DOHH2 (cell line): Measurements from ENCODE around the gene CASZ1.

Experiments used
- H3F3A ChIP-seq: fragments of 200-600 bp; sonication (generic), shearing (Covaris generic); 2 replicates; pipeline ENCODE4 v1.6.0; 2016; ENCODE audit warnings: antibody characterized with exemption, mild to moderate bottlenecking; ENCODE audit not compliant: control insufficient read depth, insufficient read depth
- H3K27ac ChIP-seq: fragments of 200-600 bp; sonication (generic); 2 replicates; pipeline ENCODE4 v1.5.1; 2014; ENCODE audit warnings: low read depth, mild to moderate bottlenecking, low read length, moderate library complexity
- H3K27me3 ChIP-seq: fragments of 200-600 bp; sonication (generic); 2 replicates; pipeline ENCODE4 v1.6.1; 2014; ENCODE audit warnings: mild to moderate bottlenecking, low read length, mixed read lengths; ENCODE audit not compliant: control insufficient read depth
- H3K36me3 ChIP-seq: fragments of 200-600 bp; sonication (generic); 2 replicates; pipeline ENCODE4 v1.6.1; 2014; ENCODE audit warnings: mild to moderate bottlenecking, low read length, moderate library complexity, mixed read lengths; ENCODE audit not compliant: control insufficient read depth
- H3K4me1 ChIP-seq: fragments of 200-600 bp; sonication (generic); 2 replicates; pipeline ENCODE4 v1.6.1; 2014; ENCODE audit warnings: mild to moderate bottlenecking, low read length, mixed read lengths; ENCODE audit not compliant: control insufficient read depth
- H3K4me2 ChIP-seq: fragments of 200-600 bp; sonication (generic); 2 replicates; pipeline ENCODE4 v1.6.0; 2014; ENCODE audit warnings: mild to moderate bottlenecking, low read length, moderate library complexity
- H3K4me3 ChIP-seq: fragments of 200-600 bp; sonication (generic); 2 replicates; pipeline ENCODE4 v1.5.1; 2014; ENCODE audit warnings: mild to moderate bottlenecking, low read length, mixed read lengths
- H3K79me2 ChIP-seq: fragments of 200-600 bp; sonication (generic); 2 replicates; pipeline ENCODE4 v1.6.1; 2014; ENCODE audit warnings: mild to moderate bottlenecking, low read length, mixed read lengths; ENCODE audit not compliant: control insufficient read depth
- H3K9me2 ChIP-seq: fragments of 200-600 bp; sonication (generic); replicated peaks from 2 replicates; pipeline ENCODE4 v1.6.1; 2014; ENCODE audit warnings: mild to moderate bottlenecking, low read length, mixed read lengths; ENCODE audit not compliant: control insufficient read depth
- H3K9me3 ChIP-seq: fragments of 200-600 bp; sonication (generic); 2 replicates; pipeline ENCODE4 v1.6.1; 2014; ENCODE audit warnings: antibody characterized with exemption, low read length, mixed read lengths; ENCODE audit not compliant: control insufficient read depth, insufficient read depth
- H4K20me1 ChIP-seq: fragments of 200-600 bp; sonication (generic); 2 replicates; pipeline ENCODE4 v1.6.0; 2014; ENCODE audit warnings: low read depth, mild to moderate bottlenecking, antibody characterized with exemption, low read length, moderate library complexity; ENCODE audit not compliant: control insufficient read depth, insufficient read depth
- CTCF ChIP-seq: fragments of 200-600 bp; sonication (generic); IDR thresholded peaks from one replicate; pipeline ENCODE4 v1.5.1; 2014; ENCODE audit warnings: antibody characterized with exemption, mild to moderate bottlenecking, low read depth, low read length; ENCODE audit not compliant: poor library complexity, severe bottlenecking
- EZH2phosphoT487 ChIP-seq: fragments of 200-600 bp; sonication (generic); IDR thresholded peaks from 2 replicates; pipeline ENCODE4 v1.6.1; 2017; ENCODE audit warnings: borderline replicate concordance, mild to moderate bottlenecking, antibody characterized with exemption, low read length, moderate library complexity, mixed read lengths

Gene CASZ1

GRCh38 chr1:10761503-10762152 lies 34.8 kb downstream of the CASZ1 start:
- Histone ChIP-seq H3K9me3 (no peaks in the 10 kb centered on the region), H3K79me2 (no peaks in the 10 kb centered on the region), H3K27ac (no peak overlapping the region), H3K4me2 (no peak overlapping the region), H3K4me3 (no peak overlapping the region), H3K4me1 (peaks cover 15% of the 10 kb centered on the region), H4K20me1 (no peaks in the 10 kb centered on the region), H3K36me3 (no peaks in the 10 kb centered on the region), H3K27me3 (no peaks in the 10 kb centered on the region), H3K9me2 (no peaks in the 10 kb centered on the region), H3F3A (no peaks in the 10 kb centered on the region)
- TF ChIP-seq CTCF (no peak), EZH2phosphoT487 (no peak)

- Histone ChIP-seq H4K20me1 (no peaks in the 10 kb centered on the region), H3K9me2 (no peaks in the 10 kb centered on the region), H3K36me3 (no peaks in the 10 kb centered on the region), H3K4me1 (peaks cover 15% of the 10 kb centered on the region), H3K9me3 (no peaks in the 10 kb centered on the region), H3F3A (no peaks in the 10 kb centered on the region), H3K4me2 (no peak overlapping the region), H3K4me3 (no peak overlapping the region), H3K27ac (no peak overlapping the region), H3K79me2 (no peaks in the 10 kb centered on the region), H3K27me3 (no peaks in the 10 kb centered on the region)
- TF ChIP-seq EZH2phosphoT487 (no peak), CTCF (no peak)
These were observed 35.6 kb downstream of the CASZ1 start for GRCh38 chr1:10760566-10761502.

GRCh38 chr1:10759413-10760200 lies 36.8 kb downstream of the CASZ1 start:
- TF ChIP-seq EZH2phosphoT487 (no peak), CTCF (no peak)

More at GRCh38 chr1:10759413-10760200, 36.8 kb downstream of the CASZ1 start:
- H3K27me3 ChIP-seq: no peaks in the 10 kb centered on the region
- no peaks in the 10 kb centered on the region for H3K9me2 ChIP-seq
- no peaks in the 10 kb centered on the region for H3K79me2 ChIP-seq
- H3F3A ChIP-seq: no peaks in the 10 kb centered on the region
- no peak overlapping the region for H3K4me3 ChIP-seq
- no peak overlapping the region for H3K4me2 ChIP-seq
- H3K27ac ChIP-seq: no peak overlapping the region
- H3K9me3 ChIP-seq: no peaks in the 10 kb centered on the region
- H3K4me1 ChIP-seq: peaks cover 15% of the 10 kb centered on the region
- no peaks in the 10 kb centered on the region for H4K20me1 ChIP-seq
- H3K36me3 ChIP-seq: no peaks in the 10 kb centered on the region
